Epithelial cell of proximal tubule (primary cell): ENCODE data around the gene ATP2C1. TPM values are rescaled to one million over a fixed set of nuclear protein-coding genes. Genes with fewer than 3 reads are reported as not detected.
"Not testable (repeated sequence)": the region's sequence is repeated elsewhere in the genome, so short reads cannot be mapped to it uniquely, and the experiment has no call there.

ENCODE experiments used
- DNase-seq: peaks from one replicate; pipeline ENCODE4 v3.0.0-alpha.2; 2011; ENCODE audit warnings: low read depth
- H3K4me3 ChIP-seq: 2 replicates; pipeline ENCODE4 v1.5.1; 2011; ENCODE audit warnings: low read depth, mild to moderate bottlenecking, low read length
- CTCF ChIP-seq: conservative IDR thresholded peaks from 2 replicates; pipeline ENCODE4 v1.5.1; 2012; ENCODE audit warnings: low read depth, mild to moderate bottlenecking, low read length
- total RNA-seq: library from RNA; depleted of rRNA; stranded (reverse); fragments of >200 nt; gene quantifications from 2 replicates; pipeline ENCODE4 v1.2.3, GENCODE V29; 2015

Gene ATP2C1
- total RNA-seq, 1 donor from 2014 or later, result 104 TPM

- no peak for TF ChIP-seq CTCF
- H3K4me3 ChIP-seq, result no peak overlapping the region
- DNase-seq, result no peak
These were observed 42.6 kb upstream of the ATP2C1 start for GRCh38 chr3:130851277-130851676.

GRCh38 chr3:130853581-130853980 is 40.3 kb upstream of the ATP2C1 start:
- no peak for TF ChIP-seq CTCF
- H3K4me3 ChIP-seq, result no peak overlapping the region
- DNase-seq, result no peak

- no peak overlapping the region for H3K4me3 ChIP-seq
- DNase-seq, result no peak
- no peak for TF ChIP-seq CTCF
These were observed 39.5 kb upstream of the ATP2C1 start for GRCh38 chr3:130854208-130854864.

- no peak for TF ChIP-seq CTCF
- H3K4me3 ChIP-seq, result no peak overlapping the region
- no peak for DNase-seq
These were observed 36.4 kb upstream of the ATP2C1 start for GRCh38 chr3:130857336-130858026.

GRCh38 chr3:130862130-130862529 is 31.8 kb upstream of the ATP2C1 start:
- DNase-seq, H3K4me3 ChIP-seq: not testable (repeated sequence)

- no peak overlapping the region for H3K4me3 ChIP-seq
- no peak for DNase-seq
- no peak for TF ChIP-seq CTCF
These were observed 28.4 kb upstream of the ATP2C1 start for GRCh38 chr3:130865489-130865888.

GRCh38 chr3:130866327-130866726 is 27.6 kb upstream of the ATP2C1 start:
- no peak for TF ChIP-seq CTCF
- no peak overlapping the region for H3K4me3 ChIP-seq
- DNase-seq, result no peak
